Type B pancreatic cell (in vitro differentiated cells): Measurements from ENCODE around the gene FGD4. TPM values are rescaled to one million over a fixed set of nuclear protein-coding genes. Genes with fewer than 3 reads are reported as not detected.
A peak's percentile ranks its signal among the peaks of the same experiment; 100 is the strongest.

Experiments
- DNase-seq: peaks from one replicate; pipeline ENCODE4 v3.0.0; 2021; ENCODE audit warnings: mixed read lengths; ENCODE audit not compliant: unreplicated experiment; ENCODE audit errors: extremely low spot score
- H3K27ac Mint-ChIP-seq: 2 replicates; pipeline ENCODE4 v1.8.0; 2021; ENCODE audit warnings: mild to moderate bottlenecking, mixed read lengths
- H3K27me3 Mint-ChIP-seq: 2 replicates; pipeline ENCODE4 v1.8.0; 2021; ENCODE audit warnings: mixed read lengths
- H3K36me3 Mint-ChIP-seq: 2 replicates; pipeline ENCODE4 v1.8.0; 2021; ENCODE audit warnings: mixed read lengths
- H3K4me1 Mint-ChIP-seq: one replicate; pipeline ENCODE4 v1.8.0; 2021; ENCODE audit warnings: mixed read lengths; ENCODE audit not compliant: unreplicated experiment
- H3K4me3 Mint-ChIP-seq: 2 replicates; pipeline ENCODE4 v1.8.0; 2021; ENCODE audit warnings: mild to moderate bottlenecking, mixed read lengths
- H3K9me3 Mint-ChIP-seq: 2 replicates; pipeline ENCODE4 v1.8.0; 2021; ENCODE audit warnings: mixed read lengths
- total RNA-seq: library from RNA; stranded (reverse); gene quantifications from 2 replicates; pipeline ENCODE4 v1.2.1, GENCODE V29; 2021; ENCODE audit warnings: low replicate concordance
- TF ChIP-seq, protein P1 (sequence below): fragments of 200-600 bp; sonication (generic); conservative IDR thresholded peaks from 2 replicates; pipeline ENCODE4 v1.5.0; 2021; ENCODE audit warnings: antibody characterized with exemption, mild to moderate bottlenecking

The FGD4 gene
- total RNA-seq, 1 donor from 2014 or later = 26.7 TPM

DNA sequence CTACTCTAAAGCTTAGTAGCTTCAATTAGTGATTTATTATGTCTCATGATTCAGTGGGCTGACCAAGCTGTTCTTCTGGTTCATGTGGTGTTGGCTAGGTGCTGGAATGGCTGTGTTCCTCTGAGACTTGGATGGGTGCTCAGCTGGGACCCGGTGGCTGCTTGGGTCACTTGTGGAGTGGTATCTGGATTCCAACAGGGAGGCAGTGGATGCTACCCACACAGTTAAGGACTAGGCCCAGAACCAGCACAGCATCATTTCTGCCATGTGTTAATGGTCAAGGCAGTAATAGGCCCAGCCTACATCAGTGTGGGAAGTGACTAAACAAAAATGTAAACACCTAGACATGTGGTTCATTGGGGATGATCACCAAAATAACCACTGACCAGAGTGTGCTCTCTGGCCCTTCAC, 72.2 kb downstream of the FGD4 start:
- H3K9me3 Mint-ChIP-seq = no peaks in the 10 kb centered on the region
- no peaks in the 10 kb centered on the region for H3K27me3 Mint-ChIP-seq
- no peak overlapping the region for H3K27ac Mint-ChIP-seq

DNA sequence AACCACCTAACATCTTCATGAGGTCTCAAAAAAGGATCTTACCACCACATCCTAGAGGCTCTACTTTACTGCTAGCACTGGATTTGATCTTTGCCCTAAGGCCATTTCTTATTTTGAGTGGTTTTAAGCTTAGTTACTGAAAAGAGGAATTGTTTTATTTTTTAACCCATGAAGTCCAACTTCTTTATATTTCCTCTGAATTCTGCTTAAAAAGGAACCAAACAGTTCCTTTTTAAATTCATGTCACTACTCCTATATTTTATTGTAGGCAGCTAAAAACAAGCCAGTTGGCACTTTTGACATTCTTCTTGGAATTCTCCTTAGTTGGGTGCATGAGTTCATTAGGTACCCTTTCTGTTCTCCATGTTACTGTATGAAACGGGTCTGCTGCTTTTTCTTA, 76.4 kb downstream of the FGD4 start:
- Mint-ChIP-seq H3K4me1 (peaks cover 14% of the 10 kb centered on the region), H3K4me3 (no peak overlapping the region), H3K9me3 (no peaks in the 10 kb centered on the region), H3K36me3 (peaks cover 23% of the 10 kb centered on the region), H3K27me3 (no peaks in the 10 kb centered on the region), H3K27ac (no peak overlapping the region)
- TF ChIP-seq, protein P1, sequence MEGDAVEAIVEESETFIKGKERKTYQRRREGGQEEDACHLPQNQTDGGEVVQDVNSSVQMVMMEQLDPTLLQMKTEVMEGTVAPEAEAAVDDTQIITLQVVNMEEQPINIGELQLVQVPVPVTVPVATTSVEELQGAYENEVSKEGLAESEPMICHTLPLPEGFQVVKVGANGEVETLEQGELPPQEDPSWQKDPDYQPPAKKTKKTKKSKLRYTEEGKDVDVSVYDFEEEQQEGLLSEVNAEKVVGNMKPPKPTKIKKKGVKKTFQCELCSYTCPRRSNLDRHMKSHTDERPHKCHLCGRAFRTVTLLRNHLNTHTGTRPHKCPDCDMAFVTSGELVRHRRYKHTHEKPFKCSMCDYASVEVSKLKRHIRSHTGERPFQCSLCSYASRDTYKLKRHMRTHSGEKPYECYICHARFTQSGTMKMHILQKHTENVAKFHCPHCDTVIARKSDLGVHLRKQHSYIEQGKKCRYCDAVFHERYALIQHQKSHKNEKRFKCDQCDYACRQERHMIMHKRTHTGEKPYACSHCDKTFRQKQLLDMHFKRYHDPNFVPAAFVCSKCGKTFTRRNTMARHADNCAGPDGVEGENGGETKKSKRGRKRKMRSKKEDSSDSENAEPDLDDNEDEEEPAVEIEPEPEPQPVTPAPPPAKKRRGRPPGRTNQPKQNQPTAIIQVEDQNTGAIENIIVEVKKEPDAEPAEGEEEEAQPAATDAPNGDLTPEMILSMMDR = no peak
- no peak for DNase-seq

More for the DNA sequence above, 72.2 kb downstream of the FGD4 start:
- no peak for DNase-seq
- H3K4me1 Mint-ChIP-seq = peaks cover 5% of the 10 kb centered on the region
- H3K36me3 Mint-ChIP-seq = peaks cover 20% of the 10 kb centered on the region
- no peak overlapping the region for H3K4me3 Mint-ChIP-seq
- TF ChIP-seq, protein P1 = no peak

DNA sequence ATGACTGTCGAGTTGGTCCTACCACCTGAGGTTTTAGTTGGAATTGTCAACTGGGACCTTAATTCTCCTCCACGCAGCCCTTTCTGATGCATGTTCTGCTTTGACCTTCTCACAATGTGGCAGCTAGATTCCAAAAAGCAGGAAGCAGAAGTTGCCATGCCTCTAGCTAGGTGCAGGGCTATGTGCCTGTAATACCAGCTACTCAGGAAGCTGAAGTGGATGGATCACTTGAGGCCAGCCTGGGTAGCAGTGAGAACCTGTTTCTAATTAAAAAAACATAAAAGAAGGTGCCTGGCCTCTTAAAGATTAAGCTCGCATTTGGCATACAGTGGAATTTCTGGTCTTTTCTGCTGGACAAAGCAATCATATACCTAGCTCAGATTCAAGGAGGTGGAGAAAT, 77.1 kb downstream of the FGD4 start:
- peaks cover 14% of the 10 kb centered on the region for H3K4me1 Mint-ChIP-seq
- no peak overlapping the region for H3K4me3 Mint-ChIP-seq
- DNase-seq = no peak
- TF ChIP-seq, protein P1 = no peak
- no peaks in the 10 kb centered on the region for H3K9me3 Mint-ChIP-seq
- peaks cover 16% of the 10 kb centered on the region for H3K36me3 Mint-ChIP-seq
- no peaks in the 10 kb centered on the region for H3K27me3 Mint-ChIP-seq
- peak overlapping the region; percentile 72 for H3K27ac Mint-ChIP-seq

DNA sequence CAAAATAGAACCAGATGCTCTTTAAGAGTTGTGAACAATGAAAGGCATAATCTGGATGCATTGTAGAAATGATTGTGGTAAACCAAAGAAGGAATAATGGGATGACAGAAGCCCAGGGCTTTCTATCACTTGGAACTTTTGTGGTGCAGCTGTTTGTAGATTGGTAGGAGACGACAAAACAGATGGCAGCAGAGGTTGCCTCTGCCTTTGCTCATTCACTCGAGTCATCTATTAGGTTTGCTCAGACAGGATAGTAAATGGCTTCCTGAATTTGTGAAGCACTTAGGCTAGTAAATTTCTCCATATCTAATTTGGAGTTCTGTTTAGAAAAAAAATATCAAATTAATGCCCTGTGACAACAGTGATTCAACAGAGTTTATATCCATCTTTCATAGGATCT, 78.4 kb downstream of the FGD4 start:
- H3K4me3 Mint-ChIP-seq = no peak overlapping the region
- H3K27me3 Mint-ChIP-seq = no peaks in the 10 kb centered on the region
- peak overlapping the region; percentile 6 for H3K27ac Mint-ChIP-seq
- peaks cover 14% of the 10 kb centered on the region for H3K4me1 Mint-ChIP-seq
- peaks cover 12% of the 10 kb centered on the region for H3K36me3 Mint-ChIP-seq
- TF ChIP-seq, protein P1 = no peak
- no peaks in the 10 kb centered on the region for H3K9me3 Mint-ChIP-seq
- no peak for DNase-seq

DNA sequence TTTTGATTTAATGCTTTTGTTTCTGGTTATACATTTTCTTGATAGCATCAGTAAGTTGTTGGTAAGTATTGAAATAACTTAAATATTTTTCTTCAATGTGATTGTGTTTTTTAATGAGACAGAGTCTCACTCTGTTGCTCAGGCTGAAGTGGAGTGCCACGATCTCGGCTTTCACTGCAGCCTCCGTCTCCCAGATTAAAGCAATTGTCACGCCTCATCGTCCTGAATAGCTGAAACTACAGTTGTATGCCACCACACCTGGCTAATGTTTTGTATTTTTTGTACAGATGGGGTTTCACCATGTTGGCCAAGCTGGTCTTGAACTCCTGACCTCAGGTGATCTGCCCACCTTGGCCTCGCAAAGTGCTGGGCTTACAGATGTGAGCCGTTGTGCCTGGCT, 78.8 kb downstream of the FGD4 start:
- no peak overlapping the region for H3K27ac Mint-ChIP-seq
- no peaks in the 10 kb centered on the region for H3K9me3 Mint-ChIP-seq
- TF ChIP-seq, protein P1 = no peak
- H3K36me3 Mint-ChIP-seq = peaks cover 12% of the 10 kb centered on the region
- no peak for DNase-seq
- H3K27me3 Mint-ChIP-seq = no peaks in the 10 kb centered on the region
- peaks cover 14% of the 10 kb centered on the region for H3K4me1 Mint-ChIP-seq
- no peak overlapping the region for H3K4me3 Mint-ChIP-seq
